ENCODE measurements around the gene FLT1. TPM values are rescaled to one million over a fixed set of nuclear protein-coding genes. Genes with fewer than 3 reads are reported as not detected.

The FLT1 gene
- total and polyA plus RNA-seq, 7 donors = 9.0 to 38.6 (median 15.6) TPM

GRCh38 chr13:28432816-28433560, 61.9 kb downstream of the FLT1 start:
- H3K36me3 ChIP-seq (ENCODE audit: insufficient read depth in 1 of 2, low read depth in 1 of 2) = no peaks in the 10 kb centered on the region
- H3K4me3 ChIP-seq = no peak overlapping the region
- WGBS, 3 donors = 56 to 61% (median 60%) methylated on average over 11 of the region's 11 CpGs
- ATAC-seq = no peak
- intact Hi-C loops (cut with DNase I) = no loop called here
- TF ChIP-seq CTCF (IDR thresholded peaks at IDR 0.05) = no peak
- H3K9me3 ChIP-seq = no peaks in the 10 kb centered on the region
- H3K27me3 ChIP-seq (ENCODE audit: insufficient read depth in 3 of 3, low read length in 2 of 3) = peaks cover 2 to 7% (median 4%) of the 10 kb centered on the region in 3 donors
- no peak for DNase-seq
- H3K4me1 ChIP-seq = no peaks in the 10 kb centered on the region
- H3K27ac ChIP-seq = no peak overlapping the region

- no peak for TF ChIP-seq CTCF (IDR thresholded peaks at IDR 0.05)
- Histone ChIP-seq H3K27me3 (ENCODE audit: insufficient read depth in 3 of 3, low read length in 2 of 3) (peaks cover 0 to 7% (median 0%) of the 10 kb centered on the region in 3 donors), H3K27ac (no peak overlapping the region), H3K9me3 (no peaks in the 10 kb centered on the region), H3K4me3 (no peak overlapping the region), H3K4me1 (no peaks in the 10 kb centered on the region), H3K36me3 (ENCODE audit: insufficient read depth in 1 of 2, low read depth in 1 of 2) (no peaks in the 10 kb centered on the region)
- 59 to 60% (median 60%) methylated on average over 10 of the region's 10 CpGs for WGBS, 3 donors
- ATAC-seq (no peak), DNase-seq (no peak)
- intact Hi-C loops (cut with DNase I) = no loop called here
Measured at GRCh38 chr13:28429685-28430290, 65.1 kb downstream of the FLT1 start.

GRCh38 chr13:28429096-28429495, 65.8 kb downstream of the FLT1 start:
- no peak for TF ChIP-seq CTCF (IDR thresholded peaks at IDR 0.05)
- no peak for ATAC-seq
- H3K36me3 ChIP-seq (ENCODE audit: insufficient read depth in 1 of 2, low read depth in 1 of 2) = no peaks in the 10 kb centered on the region
- no peaks in the 10 kb centered on the region for H3K9me3 ChIP-seq
- intact Hi-C loops (cut with DNase I) = no loop called here
- DNase-seq = no peak
- 37 to 66% (median 58%) methylated on average over 2 of the region's 2 CpGs for WGBS, 3 donors
- H3K4me1 ChIP-seq = no peaks in the 10 kb centered on the region
- no peak overlapping the region for H3K4me3 ChIP-seq
- peaks cover 0 to 7% (median 0%) of the 10 kb centered on the region in 3 donors for H3K27me3 ChIP-seq (ENCODE audit: insufficient read depth in 3 of 3, low read length in 2 of 3)
- H3K27ac ChIP-seq = no peak overlapping the region

- H3K4me3 ChIP-seq = no peak overlapping the region
- TF ChIP-seq CTCF (IDR thresholded peaks at IDR 0.05) = no peak
- no peaks in the 10 kb centered on the region for H3K27me3 ChIP-seq (ENCODE audit: insufficient read depth in 3 of 3, low read length in 2 of 3)
- peaks cover 8% of the 10 kb centered on the region for H3K4me1 ChIP-seq
- intact Hi-C loops (cut with DNase I) = no loop called here
- no peaks in the 10 kb centered on the region for H3K36me3 ChIP-seq (ENCODE audit: insufficient read depth in 1 of 2, low read depth in 1 of 2)
- ATAC-seq = no peak
- no peak for DNase-seq
- WGBS, 3 donors = 94 to 96% (median 94%) methylated on average over 4 of the region's 4 CpGs
- H3K9me3 ChIP-seq = no peaks in the 10 kb centered on the region
- H3K27ac ChIP-seq = no peak overlapping the region
Measured at GRCh38 chr13:28426381-28426780, 68.5 kb downstream of the FLT1 start.

Measured in psoas muscle (tissue), 8 donors.